Caco-2 (cell line): ENCODE measurements around the gene C14orf132. TPM values are rescaled to one million over a fixed set of nuclear protein-coding genes. Genes with fewer than 3 reads are reported as not detected.

ENCODE experiments used
- BruUV-seq: library from RNA; stranded (reverse); fragments of 400-500 nt; replicated peaks from 2 replicates; lab custom pipeline; 2021; lab: Mats Ljungman, UMichigan
- CTCF ChIA-PET: fragments of 300-600 bp; sonication (Branson Sonifier 250); formaldehyde crosslinking; loops from one replicate; lab custom pipeline; 2022; ENCODE audit warnings: antibody characterized with exemption; lab: Charles Lee
- POLR2A ChIA-PET: fragments of 300-600 bp; sonication (Branson Sonifier 250); formaldehyde crosslinking; loops from one replicate; lab custom pipeline; 2022; ENCODE audit warnings: antibody characterized with exemption; lab: Charles Lee
- DNase-seq, 2 experiments: peaks; one replicate each; pipeline versions ENCODE4 v3.0.0 to v3.0.0-alpha.2; 2020 to 2022
- H3K27me3 ChIP-seq: replicated peaks from 2 replicates; pipeline ENCODE4 v1.6.0; 2011; ENCODE audit warnings: low read length; ENCODE audit not compliant: control insufficient read depth, insufficient read depth
- H3K36me3 ChIP-seq: 2 replicates; pipeline ENCODE4 v1.5.1; 2011; ENCODE audit warnings: low read length; ENCODE audit not compliant: control insufficient read depth, insufficient read depth
- H3K4me1 ChIP-seq: fragments of 250-450 bp; sonication (Bioruptor Pico); 2 replicates; pipeline ENCODE4 v1.5.1; 2020; ENCODE audit warnings: mild to moderate bottlenecking
- H3K4me3 ChIP-seq: 2 replicates; pipeline ENCODE4 v1.5.1; 2011; ENCODE audit warnings: low read depth, mild to moderate bottlenecking, control low read depth, low read length
- H3K9me3 ChIP-seq: fragments of 250-450 bp; sonication (Bioruptor Pico); 2 replicates; pipeline ENCODE4 v1.5.1; 2020; ENCODE audit warnings: mild to moderate bottlenecking, moderate library complexity
- H3K27ac Mint-ChIP-seq: one replicate; pipeline ENCODE4 v1.8.0; 2022; ENCODE audit warnings: mixed read lengths; ENCODE audit not compliant: unreplicated experiment
- H3K27me3 Mint-ChIP-seq: one replicate; pipeline ENCODE4 v1.8.0; 2022; ENCODE audit warnings: mixed read lengths; ENCODE audit not compliant: insufficient read depth, unreplicated experiment
- H3K36me3 Mint-ChIP-seq: one replicate; pipeline ENCODE4 v1.8.0; 2022; ENCODE audit warnings: mild to moderate bottlenecking, mixed read lengths; ENCODE audit not compliant: insufficient read depth, unreplicated experiment
- H3K4me1 Mint-ChIP-seq: one replicate; pipeline ENCODE4 v1.8.0; 2022; ENCODE audit warnings: low read depth, mixed read lengths; ENCODE audit not compliant: unreplicated experiment
- H3K4me3 Mint-ChIP-seq: one replicate; pipeline ENCODE4 v1.8.0; 2022; ENCODE audit warnings: mild to moderate bottlenecking, moderate library complexity, mixed read lengths; ENCODE audit not compliant: unreplicated experiment
- H3K9me3 Mint-ChIP-seq: one replicate; pipeline ENCODE4 v1.8.0; 2022; ENCODE audit warnings: mixed read lengths; ENCODE audit not compliant: unreplicated experiment
- intact Hi-C: fragments of 100-400 bp; cut with micrococcal nuclease; formaldehyde crosslinking; loops from one replicate; pipeline ENCODE4 v1.10.0; 2022; ENCODE audit not compliant: unreplicated experiment
- total RNA-seq: library from RNA; stranded (reverse); gene quantifications from 2 replicates; pipeline ENCODE4 v1.2.3, GENCODE V29; 2022
- TF ChIP-seq, protein P1 (sequence below), 2 experiments: fragments of 200-600 bp in 1 of 2; IDR thresholded peaks; 1 replicate in 1 of 2; 2 replicates in 1 of 2; pipeline versions ENCODE4 v1.5.1 to v1.8.0; 2011 to 2022; ENCODE audit warnings: antibody characterized with exemption in 1 of 2, control low read depth in 1 of 2, inconsistent platforms in 1 of 2, low read depth in 1 of 2, low read length in 1 of 2, mild to moderate bottlenecking in 1 of 2, moderate library complexity in 1 of 2; ENCODE audit not compliant: insufficient read depth in 1 of 2, severe bottlenecking in 1 of 2, unreplicated experiment in 1 of 2

Gene C14orf132
- total RNA-seq, 1 experiment from 2014 or later = 0.20 TPM

DNA sequence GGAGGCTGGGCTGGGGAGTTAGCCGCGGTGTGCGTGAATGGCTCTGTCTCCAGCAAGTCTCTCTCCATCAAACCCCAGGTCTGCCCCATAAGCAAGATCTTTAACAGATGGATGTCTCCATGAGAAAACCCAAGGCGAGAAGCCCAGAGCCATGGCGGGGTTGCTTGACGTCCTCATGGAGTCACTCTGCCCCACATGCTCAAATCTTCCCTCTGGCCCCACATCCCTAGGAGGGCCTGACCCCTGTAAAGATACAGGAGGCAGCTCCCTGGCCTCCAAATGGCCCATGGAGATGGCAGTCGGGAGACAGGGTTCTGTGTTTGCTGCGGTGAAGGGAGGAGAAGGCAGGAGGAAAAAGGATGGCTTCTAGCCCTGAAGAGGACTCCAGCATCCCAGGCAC lies 49.3 kb downstream of the C14orf132 start:
- TF ChIP-seq, protein P1, sequence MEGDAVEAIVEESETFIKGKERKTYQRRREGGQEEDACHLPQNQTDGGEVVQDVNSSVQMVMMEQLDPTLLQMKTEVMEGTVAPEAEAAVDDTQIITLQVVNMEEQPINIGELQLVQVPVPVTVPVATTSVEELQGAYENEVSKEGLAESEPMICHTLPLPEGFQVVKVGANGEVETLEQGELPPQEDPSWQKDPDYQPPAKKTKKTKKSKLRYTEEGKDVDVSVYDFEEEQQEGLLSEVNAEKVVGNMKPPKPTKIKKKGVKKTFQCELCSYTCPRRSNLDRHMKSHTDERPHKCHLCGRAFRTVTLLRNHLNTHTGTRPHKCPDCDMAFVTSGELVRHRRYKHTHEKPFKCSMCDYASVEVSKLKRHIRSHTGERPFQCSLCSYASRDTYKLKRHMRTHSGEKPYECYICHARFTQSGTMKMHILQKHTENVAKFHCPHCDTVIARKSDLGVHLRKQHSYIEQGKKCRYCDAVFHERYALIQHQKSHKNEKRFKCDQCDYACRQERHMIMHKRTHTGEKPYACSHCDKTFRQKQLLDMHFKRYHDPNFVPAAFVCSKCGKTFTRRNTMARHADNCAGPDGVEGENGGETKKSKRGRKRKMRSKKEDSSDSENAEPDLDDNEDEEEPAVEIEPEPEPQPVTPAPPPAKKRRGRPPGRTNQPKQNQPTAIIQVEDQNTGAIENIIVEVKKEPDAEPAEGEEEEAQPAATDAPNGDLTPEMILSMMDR (IDR thresholded peaks at IDR 0.05; ENCODE audit: insufficient read depth in 1 of 2, low read depth in 1 of 2, low read length in 1 of 2, severe bottlenecking in 1 of 2, unreplicated experiment in 1 of 2) = no peak
- Mint-ChIP-seq H3K4me1 (no peaks in the 10 kb centered on the region), H3K4me3 (no peak overlapping the region), H3K9me3 (no peaks in the 10 kb centered on the region), H3K36me3 (no peaks in the 10 kb centered on the region), H3K27me3 (peaks cover 3% of the 10 kb centered on the region), H3K27ac (no peak overlapping the region)
- Histone ChIP-seq H3K4me3 (no peak overlapping the region), H3K4me1 (no peaks in the 10 kb centered on the region), H3K9me3 (no peaks in the 10 kb centered on the region), H3K36me3 (no peaks in the 10 kb centered on the region), H3K27me3 (no peaks in the 10 kb centered on the region)
- intact Hi-C loops = no loop called here
- BruUV-seq = no TSS peak
- no peak for DNase-seq
- POLR2A ChIA-PET = no interaction called here
- CTCF ChIA-PET = no interaction called here

DNA sequence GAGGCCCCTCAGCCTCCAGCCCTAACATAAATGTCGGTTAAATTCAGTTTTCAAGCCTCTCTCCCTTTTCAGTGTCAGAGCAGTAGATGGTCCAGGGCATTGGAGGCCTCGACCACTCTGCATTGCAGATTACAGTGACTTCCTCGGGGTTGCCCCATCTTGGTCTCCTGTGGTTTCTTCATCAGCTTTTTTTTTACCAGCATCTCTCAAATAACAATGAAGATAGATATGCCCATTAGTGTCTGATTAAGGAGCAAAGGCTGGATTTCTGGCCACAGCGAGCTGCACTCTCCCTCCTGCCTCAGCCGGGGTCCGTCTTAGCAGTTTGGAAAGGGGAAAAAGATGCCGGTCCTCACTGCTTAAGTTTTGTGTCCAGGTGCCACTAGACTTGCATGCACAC lies 49.7 kb downstream of the C14orf132 start:
- Histone ChIP-seq H3K4me3 (no peak overlapping the region), H3K36me3 (no peaks in the 10 kb centered on the region), H3K4me1 (no peaks in the 10 kb centered on the region), H3K27me3 (no peaks in the 10 kb centered on the region), H3K9me3 (no peaks in the 10 kb centered on the region)
- H3K27me3 Mint-ChIP-seq = peaks cover 2% of the 10 kb centered on the region
- intact Hi-C loops = no loop called here
- H3K27ac Mint-ChIP-seq = no peak overlapping the region
- ChIA-PET CTCF (no interaction called here), POLR2A (no interaction called here)
- TF ChIP-seq, protein P1 (IDR thresholded peaks at IDR 0.05; ENCODE audit: insufficient read depth in 1 of 2, low read depth in 1 of 2, low read length in 1 of 2, severe bottlenecking in 1 of 2, unreplicated experiment in 1 of 2) = no peak
- no TSS peak for BruUV-seq
- no peak overlapping the region for H3K4me3 Mint-ChIP-seq
- H3K4me1 Mint-ChIP-seq = no peaks in the 10 kb centered on the region
- no peaks in the 10 kb centered on the region for H3K9me3 Mint-ChIP-seq
- no peaks in the 10 kb centered on the region for H3K36me3 Mint-ChIP-seq
- DNase-seq = no peak

DNA sequence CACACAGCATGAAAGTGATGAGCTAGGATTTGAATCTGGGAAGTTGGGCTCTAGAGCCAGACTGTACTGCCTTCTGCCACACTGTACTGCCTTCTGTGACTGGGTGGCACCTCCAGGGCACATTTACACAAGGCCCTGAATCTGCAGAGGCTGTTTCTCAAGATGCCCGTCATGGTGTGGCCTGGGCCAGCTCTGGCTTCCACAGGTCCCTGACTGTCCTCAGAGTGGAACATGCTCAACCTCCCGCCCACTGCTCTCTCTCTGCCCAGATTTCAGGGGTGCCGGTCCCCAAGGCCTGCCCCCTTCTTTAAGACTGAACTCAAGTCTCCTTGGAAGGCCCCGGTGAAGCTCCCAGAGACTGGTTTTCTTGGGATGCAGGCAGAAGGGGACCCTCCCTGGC lies 50.2 kb downstream of the C14orf132 start:
- no peaks in the 10 kb centered on the region for H3K9me3 Mint-ChIP-seq
- no peaks in the 10 kb centered on the region for H3K27me3 ChIP-seq
- no peaks in the 10 kb centered on the region for H3K27me3 Mint-ChIP-seq
- ChIA-PET CTCF (no interaction called here), POLR2A (no interaction called here)
- no TSS peak for BruUV-seq
- no peaks in the 10 kb centered on the region for H3K36me3 ChIP-seq
- no peak for DNase-seq
- H3K4me3 ChIP-seq = no peak overlapping the region
- intact Hi-C loops = no loop called here
- no peak overlapping the region for H3K4me3 Mint-ChIP-seq
- TF ChIP-seq, protein P1 (IDR thresholded peaks at IDR 0.05; ENCODE audit: insufficient read depth in 1 of 2, low read depth in 1 of 2, low read length in 1 of 2, severe bottlenecking in 1 of 2, unreplicated experiment in 1 of 2) = no peak
- no peak overlapping the region for H3K27ac Mint-ChIP-seq
- no peaks in the 10 kb centered on the region for H3K9me3 ChIP-seq
- H3K4me1 Mint-ChIP-seq = no peaks in the 10 kb centered on the region
- no peaks in the 10 kb centered on the region for H3K4me1 ChIP-seq
- H3K36me3 Mint-ChIP-seq = no peaks in the 10 kb centered on the region
